ENCODE measurements around the gene ULK4. TPM values are rescaled to one million over a fixed set of nuclear protein-coding genes. Genes with fewer than 3 reads are reported as not detected.

Gene ULK4
- total RNA-seq, 4 donors from 2014 or later: 15.8 to 20.6 (median 16.3) TPM

- no peak for ATAC-seq (ENCODE audit: low FRiP score)
- TF ChIP-seq CTCF (IDR thresholded peaks at IDR 0.05): no peak
- DNase-seq (ENCODE audit: low spot score): no peak
Observed at GRCh38 chr3:41202075-41202833, 759.6 kb downstream of the ULK4 start.

GRCh38 chr3:41200669-41201021, 761.3 kb downstream of the ULK4 start:
- ATAC-seq (ENCODE audit: low FRiP score) (no peak), DNase-seq (ENCODE audit: low spot score) (no peak)
- no peak for TF ChIP-seq CTCF (IDR thresholded peaks at IDR 0.05)

DNA sequence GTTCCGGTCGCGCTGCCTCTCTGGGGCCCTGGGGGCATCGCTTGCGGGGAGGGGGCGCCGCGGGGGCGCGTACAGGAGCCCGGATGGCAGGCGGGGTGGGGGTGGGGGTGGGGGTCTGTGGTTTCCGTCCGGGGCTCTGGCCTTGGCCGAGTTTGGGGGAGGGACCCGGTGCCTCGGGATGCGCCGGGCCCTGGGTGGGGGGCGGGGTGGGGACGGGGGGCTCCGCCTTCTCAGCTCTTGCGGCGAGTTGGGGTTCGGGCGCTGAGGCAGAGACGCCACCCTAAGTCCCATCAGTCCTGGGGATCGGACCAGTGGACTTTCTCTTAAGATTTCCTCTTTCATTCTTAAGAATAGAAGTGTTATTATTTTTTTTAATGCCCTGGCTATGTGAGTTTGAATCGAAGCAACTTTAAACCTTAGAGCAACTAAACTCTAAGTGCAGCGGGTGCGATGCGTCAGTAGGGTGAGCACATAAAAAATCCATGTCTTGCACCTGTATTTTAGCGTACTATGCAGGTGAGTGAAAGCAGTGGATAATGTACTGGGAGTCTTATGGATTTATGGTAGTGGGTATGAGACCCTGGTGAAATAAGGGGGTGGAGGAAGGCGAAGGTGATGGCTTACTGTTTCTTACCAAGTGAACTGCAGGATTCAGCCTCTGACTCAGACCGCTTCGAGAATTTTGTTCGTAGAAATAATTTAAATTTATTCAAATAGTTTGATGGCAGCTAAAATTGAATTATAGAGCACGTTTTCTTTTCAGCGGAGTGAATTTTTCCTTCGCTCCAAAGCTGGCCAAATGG, 761.8 kb downstream of the ULK4 start:
- no peak for DNase-seq (ENCODE audit: low spot score)
- no peak for TF ChIP-seq CTCF (IDR thresholded peaks at IDR 0.05)
- no peak for ATAC-seq (ENCODE audit: low FRiP score)

DNA sequence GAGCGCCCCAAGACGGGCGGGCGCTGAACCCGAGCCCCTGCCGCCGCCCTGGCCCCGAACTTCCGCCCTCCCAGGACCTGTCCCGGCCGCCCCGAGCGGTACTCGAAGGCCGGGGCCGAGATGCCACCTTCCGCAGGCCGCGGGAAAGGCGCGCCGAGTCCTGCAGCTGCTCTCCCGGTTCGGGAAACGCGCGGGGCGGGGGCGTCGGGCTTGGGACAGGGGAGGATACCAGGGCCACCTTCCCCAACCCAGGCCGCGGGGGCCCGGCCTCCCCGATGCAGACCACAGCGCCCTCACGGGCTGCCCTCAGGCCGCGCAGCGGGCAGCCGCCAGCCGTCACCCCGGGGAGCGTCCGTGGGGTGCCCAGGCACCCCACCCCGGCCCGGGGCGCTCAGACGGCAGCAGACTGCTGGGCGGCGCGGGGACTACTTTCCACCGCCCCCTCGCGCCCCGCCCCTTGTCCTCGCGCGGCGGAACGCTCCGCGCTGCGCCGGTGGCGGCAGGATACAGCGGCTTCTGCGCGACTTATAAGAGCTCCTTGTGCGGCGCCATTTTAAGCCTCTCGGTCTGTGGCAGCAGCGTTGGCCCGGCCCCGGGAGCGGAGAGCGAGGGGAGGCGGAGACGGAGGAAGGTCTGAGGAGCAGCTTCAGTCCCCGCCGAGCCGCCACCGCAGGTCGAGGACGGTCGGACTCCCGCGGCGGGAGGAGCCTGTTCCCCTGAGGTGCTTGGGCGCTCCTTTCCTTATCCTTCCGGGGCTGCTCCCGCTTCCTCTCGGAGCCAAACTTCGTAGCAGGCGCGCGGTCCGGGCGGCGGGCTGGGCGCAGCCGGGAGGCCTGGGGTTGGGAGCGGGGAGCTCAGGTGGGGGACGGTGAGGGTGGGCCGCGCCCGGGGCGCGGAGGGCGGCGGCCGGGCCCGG, 762.7 kb downstream of the ULK4 start, which contains the start of gene CTNNB1:
Gene CTNNB1 (plus strand): TSS at position 556 of the 916 bp plus-strand sequence. CDS start 24,564 bp downstream, outside the sequence.
- ATAC-seq (ENCODE audit: low FRiP score) (peak; percentile 96), DNase-seq (ENCODE audit: low spot score) (peak; percentile 86)
- TF ChIP-seq CTCF (IDR thresholded peaks at IDR 0.05): no peak

- DNase-seq (ENCODE audit: low spot score): no peak
- no peak for TF ChIP-seq CTCF (IDR thresholded peaks at IDR 0.05)
- peak; percentile 11 for ATAC-seq (ENCODE audit: low FRiP score)
Observed at GRCh38 chr3:41198526-41198925, 763.4 kb downstream of the ULK4 start.

GRCh38 chr3:41198046-41198445, 763.9 kb downstream of the ULK4 start:
- ATAC-seq (ENCODE audit: low FRiP score): no peak
- no peak for DNase-seq (ENCODE audit: low spot score)
- no peak for TF ChIP-seq CTCF (IDR thresholded peaks at IDR 0.05)

Small RNA genes lying within 50 kb of the gene (small RNA-seq; reads per million reads assigned to genes)
- not detected for gene ATP6V0E1P2
- gene RF00019: not detected
- not detected for gene RF00096
- gene RF00602: not detected

Other genes starting within 250 kb of the ULK4 start
- gene TRAK1, start 129.3 kb upstream of the ULK4 start, total RNA-seq: 10 to 100 TPM; 21.4 to 42.9 (median 37.0) TPM

All from omental fat pad (tissue), 4 donors.